ENCODE results near the gene ANKRD35.

DNA sequence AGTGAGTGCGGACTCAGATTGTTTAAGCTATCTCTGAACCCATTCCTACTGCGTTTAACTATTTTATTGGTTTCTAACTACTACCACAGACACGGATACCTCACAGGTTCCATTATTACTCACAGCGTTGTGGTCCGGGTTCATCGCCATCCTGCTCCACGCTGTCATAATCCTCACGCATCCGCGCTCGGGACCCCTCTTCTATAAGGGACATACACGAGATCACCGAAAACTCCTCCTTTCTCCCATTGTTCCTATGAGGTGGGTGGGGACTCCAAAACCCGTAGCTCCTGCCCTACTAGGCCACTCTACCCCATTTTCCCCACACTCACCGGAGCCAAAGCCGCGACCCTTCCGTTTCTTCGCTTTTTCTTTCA is 41.0 kb upstream of the ANKRD35 start:
- TF ChIP-seq SIN3A (IDR thresholded peaks at IDR 0.05; ENCODE audit: borderline replicate concordance, insufficient read depth, low read depth, low read length) = no peak
- TF ChIP-seq, protein P1, sequence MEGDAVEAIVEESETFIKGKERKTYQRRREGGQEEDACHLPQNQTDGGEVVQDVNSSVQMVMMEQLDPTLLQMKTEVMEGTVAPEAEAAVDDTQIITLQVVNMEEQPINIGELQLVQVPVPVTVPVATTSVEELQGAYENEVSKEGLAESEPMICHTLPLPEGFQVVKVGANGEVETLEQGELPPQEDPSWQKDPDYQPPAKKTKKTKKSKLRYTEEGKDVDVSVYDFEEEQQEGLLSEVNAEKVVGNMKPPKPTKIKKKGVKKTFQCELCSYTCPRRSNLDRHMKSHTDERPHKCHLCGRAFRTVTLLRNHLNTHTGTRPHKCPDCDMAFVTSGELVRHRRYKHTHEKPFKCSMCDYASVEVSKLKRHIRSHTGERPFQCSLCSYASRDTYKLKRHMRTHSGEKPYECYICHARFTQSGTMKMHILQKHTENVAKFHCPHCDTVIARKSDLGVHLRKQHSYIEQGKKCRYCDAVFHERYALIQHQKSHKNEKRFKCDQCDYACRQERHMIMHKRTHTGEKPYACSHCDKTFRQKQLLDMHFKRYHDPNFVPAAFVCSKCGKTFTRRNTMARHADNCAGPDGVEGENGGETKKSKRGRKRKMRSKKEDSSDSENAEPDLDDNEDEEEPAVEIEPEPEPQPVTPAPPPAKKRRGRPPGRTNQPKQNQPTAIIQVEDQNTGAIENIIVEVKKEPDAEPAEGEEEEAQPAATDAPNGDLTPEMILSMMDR (IDR thresholded peaks at IDR 0.05) = no peak
- TF ChIP-seq, protein P2, sequence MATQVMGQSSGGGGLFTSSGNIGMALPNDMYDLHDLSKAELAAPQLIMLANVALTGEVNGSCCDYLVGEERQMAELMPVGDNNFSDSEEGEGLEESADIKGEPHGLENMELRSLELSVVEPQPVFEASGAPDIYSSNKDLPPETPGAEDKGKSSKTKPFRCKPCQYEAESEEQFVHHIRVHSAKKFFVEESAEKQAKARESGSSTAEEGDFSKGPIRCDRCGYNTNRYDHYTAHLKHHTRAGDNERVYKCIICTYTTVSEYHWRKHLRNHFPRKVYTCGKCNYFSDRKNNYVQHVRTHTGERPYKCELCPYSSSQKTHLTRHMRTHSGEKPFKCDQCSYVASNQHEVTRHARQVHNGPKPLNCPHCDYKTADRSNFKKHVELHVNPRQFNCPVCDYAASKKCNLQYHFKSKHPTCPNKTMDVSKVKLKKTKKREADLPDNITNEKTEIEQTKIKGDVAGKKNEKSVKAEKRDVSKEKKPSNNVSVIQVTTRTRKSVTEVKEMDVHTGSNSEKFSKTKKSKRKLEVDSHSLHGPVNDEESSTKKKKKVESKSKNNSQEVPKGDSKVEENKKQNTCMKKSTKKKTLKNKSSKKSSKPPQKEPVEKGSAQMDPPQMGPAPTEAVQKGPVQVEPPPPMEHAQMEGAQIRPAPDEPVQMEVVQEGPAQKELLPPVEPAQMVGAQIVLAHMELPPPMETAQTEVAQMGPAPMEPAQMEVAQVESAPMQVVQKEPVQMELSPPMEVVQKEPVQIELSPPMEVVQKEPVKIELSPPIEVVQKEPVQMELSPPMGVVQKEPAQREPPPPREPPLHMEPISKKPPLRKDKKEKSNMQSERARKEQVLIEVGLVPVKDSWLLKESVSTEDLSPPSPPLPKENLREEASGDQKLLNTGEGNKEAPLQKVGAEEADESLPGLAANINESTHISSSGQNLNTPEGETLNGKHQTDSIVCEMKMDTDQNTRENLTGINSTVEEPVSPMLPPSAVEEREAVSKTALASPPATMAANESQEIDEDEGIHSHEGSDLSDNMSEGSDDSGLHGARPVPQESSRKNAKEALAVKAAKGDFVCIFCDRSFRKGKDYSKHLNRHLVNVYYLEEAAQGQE (IDR thresholded peaks at IDR 0.05; ENCODE audit: insufficient read depth in 1 of 2, low read depth in 2 of 2, low read length in 1 of 2) = no peak
- TF ChIP-seq POLR2AphosphoS5 (IDR thresholded peaks at IDR 0.05; ENCODE audit: low read depth, low read length) = no peak

Data from Panc1 (cell line).